ENCODE measurements around the gene SLC35D2.

DNA sequence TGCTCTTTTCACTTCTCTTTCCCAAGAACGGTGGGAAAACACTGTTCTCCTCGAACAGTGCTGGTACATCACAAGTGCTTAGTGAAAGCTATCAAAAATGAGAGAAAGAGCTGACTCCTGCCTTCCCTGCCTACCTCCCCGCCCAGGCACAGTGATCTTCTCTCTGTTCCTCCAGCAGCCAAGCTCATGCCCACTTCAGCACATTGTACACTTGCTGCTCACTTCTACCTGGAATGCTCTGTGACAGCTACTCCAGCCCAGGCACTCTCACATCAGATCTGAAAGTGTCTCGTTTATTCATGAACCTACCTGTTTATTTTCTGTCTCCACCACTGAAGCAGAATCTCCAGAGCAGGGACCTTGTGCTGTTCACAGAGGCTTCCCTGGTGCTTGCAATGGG is 1.8 kb downstream of the SLC35D2 start:
- TF ChIP-seq POU2F2 (IDR thresholded peaks at IDR 0.05; ENCODE audit: low read depth, low read length) = no peak
- TF ChIP-seq POLR2AphosphoS5 (IDR thresholded peaks at IDR 0.05; ENCODE audit: low read depth, low read length) = no peak
- no peak for TF ChIP-seq POLR2A (IDR thresholded peaks at IDR 0.05; ENCODE audit: low read depth, low read length)
- no peak for TF ChIP-seq PAX5 (IDR thresholded peaks at IDR 0.05; ENCODE audit: insufficient read depth, low read length, severe bottlenecking)
- no peak for TF ChIP-seq TAF1 (IDR thresholded peaks at IDR 0.05; ENCODE audit: low read depth, low read length)
- no peak for TF ChIP-seq SPI1 (IDR thresholded peaks at IDR 0.05; ENCODE audit: low read depth, low read length)

Data from GM12891 (cell line).